Activated gamma-delta T cell treated with Interleukin-2 at 50 U/mL for 16 hours (primary cell): Measurements from ENCODE around the gene RGL4.
"Not testable (repeated sequence)": the region's sequence is repeated elsewhere in the genome, so short reads cannot be mapped to it uniquely, and the experiment has no call there.

ENCODE experiments used
- DNase-seq: peaks from one replicate; pipeline ENCODE4 v3.0.0-alpha.2; 2020

RGL4 gene

GRCh38 chr22:23690713-23691112 is at the start of gene RGL4:
RGL4 (plus strand) TSS chr22:23691013; CDS start chr22:23692031, 1,018 bp downstream.
- no peak for DNase-seq

- DNase-seq, result not testable (repeated sequence)
Observed at GRCh38 chr22:23646526-23646925, 44.3 kb upstream of the RGL4 start.

- DNase-seq, result no peak
Observed at GRCh38 chr22:23649071-23649501, 41.7 kb upstream of the RGL4 start.

- DNase-seq, result no peak
Observed at GRCh38 chr22:23651676-23652075, 39.1 kb upstream of the RGL4 start.

- no peak for DNase-seq
Observed at GRCh38 chr22:23652286-23652685, 38.5 kb upstream of the RGL4 start.

- DNase-seq, result no peak
Observed at GRCh38 chr22:23652711-23653110, 38.1 kb upstream of the RGL4 start.

GRCh38 chr22:23655891-23656475 is 34.8 kb upstream of the RGL4 start:
- DNase-seq, result no peak

GRCh38 chr22:23657727-23658126 is 33.1 kb upstream of the RGL4 start:
- no peak for DNase-seq

- not testable (repeated sequence) for DNase-seq
Observed at GRCh38 chr22:23660381-23660780, 30.4 kb upstream of the RGL4 start.

- no peak for DNase-seq
Observed at GRCh38 chr22:23670378-23671295, 20.2 kb upstream of the RGL4 start.

GRCh38 chr22:23671387-23671786 is 19.4 kb upstream of the RGL4 start:
- DNase-seq, result not testable (repeated sequence)

GRCh38 chr22:23672307-23673049 is 18.3 kb upstream of the RGL4 start:
- not testable (repeated sequence) for DNase-seq

GRCh38 chr22:23673050-23673620 is 17.7 kb upstream of the RGL4 start:
- no peak for DNase-seq

- DNase-seq, result no peak
Observed at GRCh38 chr22:23673826-23674690, 16.8 kb upstream of the RGL4 start.

GRCh38 chr22:23674886-23675501 is 15.8 kb upstream of the RGL4 start:
- not testable (repeated sequence) for DNase-seq

- no peak for DNase-seq
Observed at GRCh38 chr22:23675502-23676415, 15.1 kb upstream of the RGL4 start.

- not testable (repeated sequence) for DNase-seq
Observed at GRCh38 chr22:23676841-23677700, 13.7 kb upstream of the RGL4 start.

- no peak for DNase-seq
Observed at GRCh38 chr22:23677701-23677995, 13.2 kb upstream of the RGL4 start.

GRCh38 chr22:23678133-23678532 is 12.7 kb upstream of the RGL4 start:
- DNase-seq, result no peak
